ENCODE results near the gene N4BP2L1. TPM values are rescaled to one million over a fixed set of nuclear protein-coding genes. Genes with fewer than 3 reads are reported as not detected.

The N4BP2L1 gene
- total and polyA plus RNA-seq, 4 donors = 11.0 to 64.6 (median 26.5) TPM

- TF ChIP-seq CTCF (IDR thresholded peaks at IDR 0.05; ENCODE audit: low read depth, low read length, missing input control) (no peak), EGR1 (IDR thresholded peaks at IDR 0.05; ENCODE audit: low read depth in 2 of 2) (no peak), ZBTB33 (IDR thresholded peaks at IDR 0.05) (no peak), RXRA (IDR thresholded peaks at IDR 0.05) (no peak)
Observed at GRCh38 chr13:32390484-32390883, 37.4 kb downstream of the N4BP2L1 start (continued).

GRCh38 chr13:32390048-32390447, 37.9 kb downstream of the N4BP2L1 start:
- Histone ChIP-seq H3K4me1 (ENCODE audit: control insufficient read depth in 4 of 4, insufficient read depth in 4 of 4, low read length in 3 of 4) (no peaks in the 10 kb centered on the region), H3K4me3 (ENCODE audit: low read depth in 1 of 3, low read length in 3 of 3) (no peak overlapping the region), H3K27me3 (ENCODE audit: control insufficient read depth in 4 of 4, insufficient read depth in 4 of 4, low read length in 3 of 4) (no peaks in the 10 kb centered on the region), H3K27ac (ENCODE audit: low read depth in 1 of 2, low read length in 2 of 2) (no peak overlapping the region), H3K9me3 (ENCODE audit: control insufficient read depth in 4 of 4, low read length in 3 of 4) (no peaks in the 10 kb centered on the region), H3K9ac (ENCODE audit: low read depth in 1 of 2, low read length in 2 of 2) (no peak overlapping the region), H3K36me3 (ENCODE audit: control insufficient read depth in 4 of 4, insufficient read depth in 3 of 4, low read depth in 1 of 4, low read length in 3 of 4) (no peaks in the 10 kb centered on the region)
- no peak for TF ChIP-seq EGR1 (IDR thresholded peaks at IDR 0.05; ENCODE audit: low read depth in 2 of 2)
- WGBS = 88% methylated on average over 4 of the region's 4 CpGs
- no peak for DNase-seq (ENCODE audit: low spot score)

- no peak overlapping the region for H3K27ac ChIP-seq (ENCODE audit: low read depth in 1 of 2, low read length in 2 of 2)
- H3K36me3 ChIP-seq (ENCODE audit: control insufficient read depth in 4 of 4, insufficient read depth in 3 of 4, low read depth in 1 of 4, low read length in 3 of 4) = no peaks in the 10 kb centered on the region
- H3K4me3 ChIP-seq (ENCODE audit: low read depth in 1 of 3, low read length in 3 of 3) = no peak overlapping the region
- TF ChIP-seq HNF4A (conservative IDR thresholded peaks at IDR 0.05) (no peak), HNF4G (IDR thresholded peaks at IDR 0.05) (no peak), REST (IDR thresholded peaks at IDR 0.05) (no peak), GABPA (IDR thresholded peaks at IDR 0.05 in 1 of 2, conservative IDR thresholded peaks at IDR 0.05 in 1 of 2) (no peak), FOXA2 (IDR thresholded peaks at IDR 0.05) (no peak), EGR1 (IDR thresholded peaks at IDR 0.05; ENCODE audit: low read depth in 2 of 2) (no peak)
- no peak for DNase-seq (ENCODE audit: low spot score)
- H3K27me3 ChIP-seq (ENCODE audit: control insufficient read depth in 4 of 4, insufficient read depth in 4 of 4, low read length in 3 of 4) = no peaks in the 10 kb centered on the region
- no peaks in the 10 kb centered on the region for H3K9me3 ChIP-seq (ENCODE audit: control insufficient read depth in 4 of 4, low read length in 3 of 4)
- no peaks in the 10 kb centered on the region for H3K4me1 ChIP-seq (ENCODE audit: control insufficient read depth in 4 of 4, insufficient read depth in 4 of 4, low read length in 3 of 4)
- no peak overlapping the region for H3K9ac ChIP-seq (ENCODE audit: low read depth in 1 of 2, low read length in 2 of 2)
Observed at GRCh38 chr13:32385410-32385809, 42.5 kb downstream of the N4BP2L1 start.
